ENCODE measurements around the gene CCDC73.

DNA sequence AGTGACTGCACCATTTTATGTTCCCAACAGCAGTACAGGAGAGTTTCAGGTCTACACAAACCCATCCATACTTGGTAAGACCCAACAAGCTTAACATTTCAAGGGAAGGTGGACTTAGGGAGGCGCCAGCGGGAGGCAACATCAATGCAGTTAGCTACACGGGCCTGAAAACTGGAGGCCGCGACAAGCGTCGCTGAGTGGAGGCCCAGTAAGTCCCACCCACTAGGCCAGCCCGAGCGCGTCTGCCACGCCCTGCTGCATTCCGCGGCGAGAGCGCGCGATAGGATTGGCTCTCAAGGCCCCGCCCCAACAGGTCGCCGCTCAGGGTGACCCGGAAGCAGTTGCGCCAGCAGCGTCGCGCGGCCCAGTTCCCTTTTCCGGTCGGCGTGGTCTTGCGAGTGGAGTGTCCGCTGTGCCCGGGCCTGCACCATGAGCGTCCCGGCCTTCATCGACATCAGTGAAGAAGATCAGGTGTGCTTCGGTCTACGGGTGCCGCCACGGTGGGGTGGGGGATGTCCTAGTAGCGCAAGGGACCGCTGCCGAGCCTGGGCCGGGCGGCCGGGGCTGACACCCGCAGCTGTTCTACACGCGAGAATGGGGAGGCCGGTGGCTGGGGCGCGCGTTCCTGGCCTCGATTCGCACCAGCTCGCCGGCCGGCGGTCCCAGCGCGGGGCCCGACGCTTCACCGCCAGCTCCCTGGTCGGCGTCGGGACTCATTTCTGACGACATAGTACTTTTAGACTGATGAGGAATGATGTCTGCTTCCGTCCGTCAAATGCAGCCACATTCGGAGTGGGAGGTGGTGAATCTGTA is 210.8 kb downstream of the CCDC73 start, which contains the start of gene EIF3M:
- no peak for TF ChIP-seq FOXJ3 (CRISPR knock-in tag; IDR thresholded peaks at IDR 0.05)
- TF ChIP-seq, protein P1, sequence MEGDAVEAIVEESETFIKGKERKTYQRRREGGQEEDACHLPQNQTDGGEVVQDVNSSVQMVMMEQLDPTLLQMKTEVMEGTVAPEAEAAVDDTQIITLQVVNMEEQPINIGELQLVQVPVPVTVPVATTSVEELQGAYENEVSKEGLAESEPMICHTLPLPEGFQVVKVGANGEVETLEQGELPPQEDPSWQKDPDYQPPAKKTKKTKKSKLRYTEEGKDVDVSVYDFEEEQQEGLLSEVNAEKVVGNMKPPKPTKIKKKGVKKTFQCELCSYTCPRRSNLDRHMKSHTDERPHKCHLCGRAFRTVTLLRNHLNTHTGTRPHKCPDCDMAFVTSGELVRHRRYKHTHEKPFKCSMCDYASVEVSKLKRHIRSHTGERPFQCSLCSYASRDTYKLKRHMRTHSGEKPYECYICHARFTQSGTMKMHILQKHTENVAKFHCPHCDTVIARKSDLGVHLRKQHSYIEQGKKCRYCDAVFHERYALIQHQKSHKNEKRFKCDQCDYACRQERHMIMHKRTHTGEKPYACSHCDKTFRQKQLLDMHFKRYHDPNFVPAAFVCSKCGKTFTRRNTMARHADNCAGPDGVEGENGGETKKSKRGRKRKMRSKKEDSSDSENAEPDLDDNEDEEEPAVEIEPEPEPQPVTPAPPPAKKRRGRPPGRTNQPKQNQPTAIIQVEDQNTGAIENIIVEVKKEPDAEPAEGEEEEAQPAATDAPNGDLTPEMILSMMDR (IDR thresholded peaks at IDR 0.05) = no peak
- TF ChIP-seq, protein P2, sequence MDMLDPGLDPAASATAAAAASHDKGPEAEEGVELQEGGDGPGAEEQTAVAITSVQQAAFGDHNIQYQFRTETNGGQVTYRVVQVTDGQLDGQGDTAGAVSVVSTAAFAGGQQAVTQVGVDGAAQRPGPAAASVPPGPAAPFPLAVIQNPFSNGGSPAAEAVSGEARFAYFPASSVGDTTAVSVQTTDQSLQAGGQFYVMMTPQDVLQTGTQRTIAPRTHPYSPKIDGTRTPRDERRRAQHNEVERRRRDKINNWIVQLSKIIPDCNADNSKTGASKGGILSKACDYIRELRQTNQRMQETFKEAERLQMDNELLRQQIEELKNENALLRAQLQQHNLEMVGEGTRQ (IDR thresholded peaks at IDR 0.05; ENCODE audit: borderline replicate concordance, low read depth, low read length) = no peak
- no peak for TF ChIP-seq MEF2A (IDR thresholded peaks at IDR 0.05; ENCODE audit: borderline replicate concordance, low read depth)
- no peak for TF ChIP-seq EZH2phosphoT487 (IDR thresholded peaks at IDR 0.05; ENCODE audit: borderline replicate concordance, low read depth)
- TF ChIP-seq EP300 (IDR thresholded peaks at IDR 0.05; ENCODE audit: borderline replicate concordance in 1 of 2, low read depth in 1 of 2, low read length in 1 of 2) = no peak
- no peak for TF ChIP-seq RAD21 (IDR thresholded peaks at IDR 0.05; ENCODE audit: low read length)
- no peak for TF ChIP-seq JUND (IDR thresholded peaks at IDR 0.05)
- TF ChIP-seq NRF1 (IDR thresholded peaks at IDR 0.05; ENCODE audit: low read depth, low read length) = no peak
- TF ChIP-seq, protein P3, sequence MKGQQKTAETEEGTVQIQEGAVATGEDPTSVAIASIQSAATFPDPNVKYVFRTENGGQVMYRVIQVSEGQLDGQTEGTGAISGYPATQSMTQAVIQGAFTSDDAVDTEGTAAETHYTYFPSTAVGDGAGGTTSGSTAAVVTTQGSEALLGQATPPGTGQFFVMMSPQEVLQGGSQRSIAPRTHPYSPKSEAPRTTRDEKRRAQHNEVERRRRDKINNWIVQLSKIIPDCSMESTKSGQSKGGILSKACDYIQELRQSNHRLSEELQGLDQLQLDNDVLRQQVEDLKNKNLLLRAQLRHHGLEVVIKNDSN (IDR thresholded peaks at IDR 0.05; ENCODE audit: borderline replicate concordance, low read depth) = no peak
- TF ChIP-seq, protein P4, sequence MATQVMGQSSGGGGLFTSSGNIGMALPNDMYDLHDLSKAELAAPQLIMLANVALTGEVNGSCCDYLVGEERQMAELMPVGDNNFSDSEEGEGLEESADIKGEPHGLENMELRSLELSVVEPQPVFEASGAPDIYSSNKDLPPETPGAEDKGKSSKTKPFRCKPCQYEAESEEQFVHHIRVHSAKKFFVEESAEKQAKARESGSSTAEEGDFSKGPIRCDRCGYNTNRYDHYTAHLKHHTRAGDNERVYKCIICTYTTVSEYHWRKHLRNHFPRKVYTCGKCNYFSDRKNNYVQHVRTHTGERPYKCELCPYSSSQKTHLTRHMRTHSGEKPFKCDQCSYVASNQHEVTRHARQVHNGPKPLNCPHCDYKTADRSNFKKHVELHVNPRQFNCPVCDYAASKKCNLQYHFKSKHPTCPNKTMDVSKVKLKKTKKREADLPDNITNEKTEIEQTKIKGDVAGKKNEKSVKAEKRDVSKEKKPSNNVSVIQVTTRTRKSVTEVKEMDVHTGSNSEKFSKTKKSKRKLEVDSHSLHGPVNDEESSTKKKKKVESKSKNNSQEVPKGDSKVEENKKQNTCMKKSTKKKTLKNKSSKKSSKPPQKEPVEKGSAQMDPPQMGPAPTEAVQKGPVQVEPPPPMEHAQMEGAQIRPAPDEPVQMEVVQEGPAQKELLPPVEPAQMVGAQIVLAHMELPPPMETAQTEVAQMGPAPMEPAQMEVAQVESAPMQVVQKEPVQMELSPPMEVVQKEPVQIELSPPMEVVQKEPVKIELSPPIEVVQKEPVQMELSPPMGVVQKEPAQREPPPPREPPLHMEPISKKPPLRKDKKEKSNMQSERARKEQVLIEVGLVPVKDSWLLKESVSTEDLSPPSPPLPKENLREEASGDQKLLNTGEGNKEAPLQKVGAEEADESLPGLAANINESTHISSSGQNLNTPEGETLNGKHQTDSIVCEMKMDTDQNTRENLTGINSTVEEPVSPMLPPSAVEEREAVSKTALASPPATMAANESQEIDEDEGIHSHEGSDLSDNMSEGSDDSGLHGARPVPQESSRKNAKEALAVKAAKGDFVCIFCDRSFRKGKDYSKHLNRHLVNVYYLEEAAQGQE (IDR thresholded peaks at IDR 0.05; ENCODE audit: low read depth, low read length) = peak; percentile 63
- TF ChIP-seq POLR2AphosphoS5 (IDR thresholded peaks at IDR 0.05; ENCODE audit: low read depth, low read length) = peak; percentile 86
- TF ChIP-seq, protein P5, sequence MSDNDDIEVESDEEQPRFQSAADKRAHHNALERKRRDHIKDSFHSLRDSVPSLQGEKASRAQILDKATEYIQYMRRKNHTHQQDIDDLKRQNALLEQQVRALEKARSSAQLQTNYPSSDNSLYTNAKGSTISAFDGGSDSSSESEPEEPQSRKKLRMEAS (IDR thresholded peaks at IDR 0.05; ENCODE audit: low read depth) = peak; percentile 98

Data from SK-N-SH (cell line).